Measurements from ENCODE around the gene SPDEF.

Gene SPDEF

DNA sequence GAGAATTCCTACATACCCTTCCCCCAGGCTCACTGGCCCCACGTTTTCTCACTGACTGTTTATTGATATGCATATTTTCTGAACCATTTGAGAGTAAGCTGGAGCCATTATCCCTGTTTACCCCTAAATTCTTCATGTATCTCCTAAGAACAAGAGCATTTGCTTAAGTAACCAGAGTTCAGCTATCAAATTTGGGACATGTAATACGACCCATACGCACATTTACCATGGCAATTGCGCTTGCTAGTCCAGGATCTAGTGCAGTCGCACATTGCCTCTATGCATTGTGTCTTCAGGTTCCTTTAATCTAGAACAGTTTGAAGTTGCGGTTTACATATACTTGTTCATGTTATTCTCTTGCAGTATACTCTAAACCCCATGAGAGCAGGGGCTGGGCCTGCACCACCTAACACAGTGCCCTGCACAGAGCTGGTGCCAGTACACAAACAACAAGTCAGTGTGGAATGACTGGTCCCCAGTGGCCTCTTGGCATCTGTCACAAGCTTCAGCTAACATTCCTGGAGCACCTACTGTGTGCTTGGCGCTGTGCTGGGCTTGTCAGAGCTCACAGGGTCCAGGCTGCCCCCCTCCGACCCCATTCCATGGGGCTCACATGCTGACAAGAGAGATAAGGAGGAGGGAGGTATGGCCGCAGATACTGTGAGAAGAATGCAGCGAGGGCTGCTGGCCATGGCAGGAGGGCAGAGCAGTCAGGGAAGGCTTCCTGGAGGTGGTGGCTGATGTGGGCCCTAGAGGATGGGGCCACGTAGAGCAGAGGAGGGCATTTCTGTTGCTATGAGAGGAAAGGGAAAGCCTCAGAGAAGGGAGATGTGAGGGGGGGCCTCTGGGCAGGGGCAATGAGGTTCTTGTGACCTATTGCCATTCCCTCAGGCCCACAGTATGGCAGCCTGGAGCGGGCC lies 28.1 kb downstream of the SPDEF start:
- no peak for DNase-seq (ENCODE audit: low read depth in 2 of 2)

DNA sequence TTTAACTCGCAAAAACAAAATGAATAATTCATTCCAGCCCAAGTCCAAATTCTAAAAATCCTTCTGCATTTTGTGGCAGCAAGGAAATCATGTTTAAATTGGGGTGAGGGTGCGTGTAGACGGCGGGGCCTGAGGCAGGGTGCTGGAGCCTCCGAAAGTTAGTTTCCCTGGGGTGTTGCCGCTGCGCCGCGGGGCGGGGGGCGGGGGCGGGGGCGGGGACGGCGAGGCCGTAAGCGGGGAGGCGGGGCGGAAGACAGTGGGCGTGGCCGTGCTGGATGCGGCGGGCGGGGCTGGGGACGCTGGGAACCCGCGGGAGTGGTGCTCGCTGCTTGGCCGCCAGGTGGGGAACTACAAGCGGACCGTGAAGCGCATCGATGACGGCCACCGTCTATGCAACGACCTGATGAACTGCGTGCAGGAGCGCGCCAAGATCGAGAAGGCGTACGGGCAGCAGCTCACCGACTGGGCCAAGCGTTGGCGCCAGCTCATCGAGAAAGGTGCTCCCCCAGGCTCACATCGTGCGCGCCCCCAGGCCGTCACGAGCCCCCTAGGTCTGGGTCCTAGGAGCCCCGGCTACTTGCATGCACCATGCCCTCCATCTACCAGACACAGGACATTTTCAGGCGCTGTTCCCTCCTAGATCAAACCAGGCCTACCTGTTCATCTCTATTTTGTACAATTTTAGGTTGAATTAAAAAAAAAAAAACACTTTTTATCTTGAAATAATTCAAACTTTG lies 29.0 kb downstream of the SPDEF start:
- DNase-seq (ENCODE audit: low read depth in 2 of 2): peak; percentile 94 to 96

DNA sequence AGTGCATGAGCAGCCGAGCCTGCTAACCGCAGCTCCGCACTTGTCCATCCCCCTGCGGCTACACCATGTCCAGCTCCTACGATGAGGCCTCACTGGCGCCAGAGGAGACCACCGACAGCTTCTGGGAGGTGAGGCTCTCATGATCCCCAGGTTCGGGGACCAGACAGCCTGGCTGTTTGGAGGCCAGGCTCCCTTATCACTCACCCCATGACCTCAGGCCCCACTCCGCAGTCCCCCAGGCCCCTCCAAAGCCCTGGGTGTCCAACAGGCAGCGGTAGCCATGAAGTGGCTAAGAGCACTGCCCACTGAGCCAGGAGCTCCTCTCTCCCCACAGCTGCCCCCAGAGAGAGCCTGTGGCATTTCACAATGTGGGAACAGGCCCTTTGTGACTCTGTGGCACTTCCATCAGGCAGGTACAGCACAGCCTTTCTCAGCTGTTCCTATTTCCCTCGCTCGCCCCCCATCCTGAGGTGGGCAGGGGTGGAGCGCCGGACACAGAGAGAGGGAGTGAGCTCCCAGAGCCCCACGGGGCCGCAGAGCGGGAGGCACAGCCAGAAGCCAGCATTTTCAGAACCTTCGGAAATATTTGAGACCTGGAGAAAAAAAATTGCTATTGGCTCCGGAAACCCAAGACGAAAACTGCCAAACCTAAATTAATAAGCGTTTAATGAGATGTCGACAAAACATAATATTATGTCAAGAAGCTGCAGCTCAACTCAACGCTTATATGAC lies 29.7 kb downstream of the SPDEF start:
- DNase-seq (ENCODE audit: low read depth in 2 of 2): no peak

DNA sequence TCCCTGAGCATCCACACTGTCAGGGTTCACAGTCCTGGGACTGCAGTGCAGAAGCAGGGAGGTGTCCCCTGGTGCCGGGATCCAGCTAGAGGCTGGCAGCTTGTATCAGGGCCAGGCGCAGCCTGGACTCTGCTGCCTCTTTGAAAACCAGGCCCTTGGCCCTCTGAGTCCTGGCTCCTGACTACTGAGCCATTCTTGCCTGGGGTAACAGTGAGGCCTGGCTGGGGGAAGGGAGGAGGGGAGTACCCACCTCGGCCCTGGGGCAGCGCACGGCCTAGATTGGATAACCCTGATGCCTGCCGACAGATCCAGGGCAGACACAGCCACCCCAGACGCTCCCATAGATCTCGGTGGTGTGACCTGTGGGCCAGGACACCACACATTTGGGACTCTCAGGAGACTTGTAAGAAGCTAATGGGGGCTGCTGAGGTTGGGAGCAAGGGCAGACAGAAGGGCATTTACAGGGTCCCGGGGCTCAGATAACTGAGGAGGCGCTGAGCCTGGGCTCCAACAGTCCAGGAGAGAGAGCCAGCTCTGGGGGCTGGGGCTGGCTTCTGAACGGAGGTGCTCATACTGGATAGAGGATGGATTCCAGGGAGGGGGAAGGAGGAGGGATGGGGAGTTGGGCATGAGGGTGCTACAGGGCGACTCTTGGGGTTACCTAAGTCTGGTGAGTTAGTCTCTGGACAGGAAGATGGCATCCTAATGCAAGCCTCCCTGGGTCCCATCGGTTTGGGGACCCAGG lies 30.5 kb downstream of the SPDEF start:
- DNase-seq (ENCODE audit: low read depth in 2 of 2): no peak

DNA sequence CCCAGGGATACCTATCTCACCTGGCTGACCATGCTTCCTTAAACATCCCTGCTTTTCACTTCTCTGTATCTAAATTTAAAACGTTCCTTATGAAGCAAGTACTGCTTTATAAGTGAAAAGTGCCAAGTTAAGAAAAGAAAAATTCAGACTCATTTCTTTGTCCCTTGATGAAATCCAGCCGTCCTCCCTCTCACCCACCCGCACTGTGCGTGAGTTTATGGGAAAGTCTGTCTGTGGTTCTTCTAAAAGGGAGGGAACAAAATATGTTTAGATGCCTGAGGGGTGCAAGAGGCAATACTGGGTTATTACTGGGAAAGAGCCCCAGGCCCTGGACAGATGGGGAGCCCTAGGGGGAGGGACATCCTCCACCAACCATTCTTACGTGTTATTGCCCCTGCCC lies 31.2 kb downstream of the SPDEF start:
- DNase-seq (ENCODE audit: low read depth in 2 of 2): no peak

DNA sequence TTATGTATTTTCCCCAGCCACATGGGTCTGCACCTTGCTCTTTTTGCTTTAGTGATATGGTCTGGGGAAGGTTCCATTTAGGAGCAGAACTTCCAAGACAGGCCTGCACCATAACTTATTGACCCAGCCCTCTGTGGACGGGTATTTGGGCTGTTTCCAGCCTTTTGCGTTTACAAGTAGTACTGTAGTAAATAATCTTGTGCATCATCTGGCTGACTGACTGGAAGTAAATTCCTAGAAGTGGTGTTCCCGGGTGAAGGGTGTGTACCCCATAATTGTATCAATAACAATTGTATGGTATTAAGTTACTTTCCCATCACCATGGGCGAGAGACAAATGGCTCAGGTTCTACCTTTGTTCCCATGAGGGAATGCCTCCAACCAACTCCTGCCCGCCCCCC lies 31.6 kb downstream of the SPDEF start:
- DNase-seq (ENCODE audit: low read depth in 2 of 2): no peak

DNA sequence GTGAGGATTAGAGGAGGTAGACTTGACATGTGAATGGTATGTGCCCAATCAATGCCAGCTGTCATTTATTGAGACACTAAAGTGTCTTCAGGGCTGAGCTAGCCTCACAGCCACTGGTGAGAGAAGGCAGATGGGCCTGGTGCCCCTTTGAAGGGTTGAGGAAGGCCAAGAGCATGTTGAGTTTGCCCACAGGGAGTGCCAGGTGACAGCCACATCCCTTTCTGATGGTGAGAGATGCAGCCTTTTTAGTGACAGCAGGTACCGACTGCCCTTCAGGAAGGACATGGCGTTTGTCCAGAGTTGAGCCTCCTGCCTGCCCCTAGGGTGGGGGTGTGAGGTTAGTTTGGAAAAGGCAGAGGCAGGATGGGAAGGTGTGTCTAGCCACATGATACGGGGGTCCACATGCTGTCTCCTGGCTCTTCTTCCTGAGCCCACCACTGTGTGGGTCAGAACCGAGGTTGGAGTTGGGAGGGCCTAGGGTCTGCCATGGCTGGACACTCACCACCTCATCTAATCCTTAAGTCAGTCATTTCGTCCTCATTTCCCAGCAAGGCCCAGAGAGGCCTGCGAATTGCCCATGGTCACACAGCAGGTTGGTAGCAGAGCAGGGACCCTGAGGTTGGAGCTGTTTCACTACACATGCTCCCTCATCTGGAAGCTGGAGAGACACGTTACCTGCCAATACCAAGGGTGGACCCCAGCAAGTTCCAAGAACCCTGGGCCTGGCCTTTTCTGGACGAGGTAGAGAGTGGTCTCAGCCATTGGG lies 32.5 kb downstream of the SPDEF start:
- no peak for DNase-seq (ENCODE audit: low read depth in 2 of 2)

DNA sequence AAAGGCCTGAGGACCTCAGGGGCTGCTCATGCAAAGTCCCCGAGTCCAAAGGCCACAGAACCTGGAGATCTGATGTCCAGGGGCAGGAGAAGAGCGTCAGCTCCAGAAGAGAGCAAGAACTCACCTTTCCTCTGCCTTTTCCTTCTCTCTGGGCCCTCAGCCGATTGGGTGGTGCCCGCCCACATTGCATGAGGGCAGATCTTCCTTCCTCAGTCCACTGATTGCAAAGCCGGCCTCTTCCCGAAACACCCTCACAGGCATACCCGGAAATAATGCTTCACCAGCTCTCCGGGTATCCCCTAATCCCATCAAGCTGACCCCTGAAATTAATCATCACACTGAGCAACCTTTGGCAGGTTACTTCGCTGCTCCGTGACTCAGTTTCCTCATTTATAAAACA lies 33.4 kb downstream of the SPDEF start:
- DNase-seq (ENCODE audit: low read depth in 2 of 2): no peak

DNA sequence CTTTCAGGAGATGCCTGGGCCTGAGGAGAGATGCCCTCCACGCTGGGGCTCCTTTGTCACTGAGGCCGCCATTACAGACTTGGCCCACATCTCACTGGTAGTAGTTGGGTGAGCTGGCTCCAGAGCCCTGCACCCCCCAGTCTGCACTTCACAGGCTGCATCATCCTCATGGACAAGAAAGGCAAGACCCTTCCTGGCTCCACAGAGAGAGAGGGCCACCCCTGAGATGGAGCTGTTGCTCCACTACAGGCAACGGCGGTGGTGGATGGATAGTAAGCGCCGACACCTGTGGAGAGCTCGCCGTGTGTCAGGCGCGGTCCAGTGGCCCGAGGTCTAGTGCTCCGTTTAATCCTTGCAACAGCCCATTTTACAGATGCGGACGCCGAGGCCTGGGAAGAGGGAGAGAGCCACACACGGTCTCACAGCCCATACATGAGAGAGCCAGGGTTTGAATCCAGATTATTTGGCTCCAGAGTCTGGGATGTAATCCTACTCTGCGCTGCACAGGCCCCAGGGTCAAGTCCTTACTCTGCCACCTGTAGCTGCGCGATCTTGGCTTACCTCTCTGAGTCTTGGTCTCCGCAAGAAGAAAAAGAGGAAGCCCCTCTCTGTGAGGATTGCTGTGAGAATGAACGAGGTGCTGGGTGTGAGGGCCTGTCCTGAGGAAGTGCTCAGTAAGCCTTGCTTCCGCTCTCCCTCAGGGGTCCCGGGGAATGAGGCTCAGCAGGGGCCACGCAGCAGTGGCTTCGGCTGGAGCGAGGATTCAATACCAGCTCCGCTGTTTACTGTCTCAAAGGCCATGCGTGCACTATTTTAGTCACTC lies 34.5 kb downstream of the SPDEF start:
- DNase-seq (ENCODE audit: low read depth in 2 of 2): no peak

DNA sequence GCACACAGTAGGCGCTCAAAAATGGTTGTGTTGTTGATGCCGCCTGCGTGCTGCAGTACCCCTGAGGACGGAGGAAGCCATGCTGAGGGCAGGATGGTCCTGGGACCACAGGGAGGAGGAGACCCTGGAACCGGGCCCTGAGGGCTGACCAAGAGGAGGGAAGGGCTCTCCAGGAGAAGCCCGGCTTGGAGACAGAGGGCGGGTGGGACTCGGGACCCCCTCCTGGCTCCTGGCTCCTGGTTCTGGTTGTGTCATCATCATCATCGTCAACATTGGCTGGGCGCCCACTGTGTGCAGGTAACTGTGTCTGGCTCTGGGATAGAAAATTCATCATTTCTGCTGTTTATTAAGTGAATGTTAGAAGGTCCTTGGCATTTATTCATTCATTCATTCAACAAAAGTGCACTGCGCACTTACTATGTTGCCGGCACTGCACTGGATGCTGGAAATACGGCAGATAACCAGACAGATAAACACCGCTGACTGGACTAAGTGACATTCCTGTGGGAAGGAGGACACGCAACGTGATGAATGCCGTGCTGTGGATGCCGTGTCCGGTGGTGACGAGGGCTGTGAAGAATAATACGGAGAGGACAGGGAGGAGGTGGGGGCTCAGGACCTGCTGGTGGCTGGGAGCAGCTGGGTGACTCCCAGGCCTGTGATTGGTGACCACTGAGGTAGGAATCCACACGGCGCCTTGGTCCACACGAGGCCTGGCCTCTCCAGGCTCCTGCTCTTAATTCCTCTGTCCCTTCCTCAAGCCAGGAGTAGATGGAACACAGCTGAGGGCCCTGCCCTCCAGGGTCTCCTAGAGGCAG lies 35.3 kb downstream of the SPDEF start:
- no peak for DNase-seq (ENCODE audit: low read depth in 2 of 2)

DNA sequence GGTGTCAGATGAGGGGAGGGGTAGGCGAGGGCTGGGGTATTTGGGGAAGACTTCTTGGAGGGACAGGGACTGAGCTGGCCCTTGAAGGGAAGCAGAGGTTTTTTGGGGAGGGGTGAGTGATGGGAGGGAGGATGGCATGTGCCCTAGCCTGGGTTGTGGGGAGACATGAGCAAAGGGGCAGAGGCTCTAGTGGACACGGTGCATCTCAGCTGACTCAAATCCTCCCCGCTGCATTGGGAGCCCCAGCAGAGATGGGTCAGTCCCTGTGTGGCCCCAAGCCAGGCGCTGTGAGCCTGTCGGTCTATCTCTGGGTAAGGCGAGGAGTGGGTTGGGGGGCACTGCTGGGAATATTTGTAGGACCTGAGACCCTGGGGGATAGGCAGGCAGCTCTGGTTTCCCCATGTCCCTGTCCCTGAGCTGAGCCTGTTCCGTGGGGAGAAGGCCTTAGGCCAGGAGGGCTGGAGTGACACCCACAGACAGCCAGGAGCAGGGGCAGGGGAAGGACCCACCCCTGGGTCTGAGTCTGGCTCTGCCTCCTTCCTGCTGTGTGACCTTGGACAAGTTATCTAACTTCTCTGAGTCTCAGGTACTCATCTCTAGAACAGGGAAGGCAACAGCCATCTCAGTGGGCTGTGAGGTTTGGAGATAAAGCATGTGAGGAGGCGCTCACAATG lies 36.0 kb downstream of the SPDEF start:
- no peak for DNase-seq (ENCODE audit: low read depth in 2 of 2)

DNA sequence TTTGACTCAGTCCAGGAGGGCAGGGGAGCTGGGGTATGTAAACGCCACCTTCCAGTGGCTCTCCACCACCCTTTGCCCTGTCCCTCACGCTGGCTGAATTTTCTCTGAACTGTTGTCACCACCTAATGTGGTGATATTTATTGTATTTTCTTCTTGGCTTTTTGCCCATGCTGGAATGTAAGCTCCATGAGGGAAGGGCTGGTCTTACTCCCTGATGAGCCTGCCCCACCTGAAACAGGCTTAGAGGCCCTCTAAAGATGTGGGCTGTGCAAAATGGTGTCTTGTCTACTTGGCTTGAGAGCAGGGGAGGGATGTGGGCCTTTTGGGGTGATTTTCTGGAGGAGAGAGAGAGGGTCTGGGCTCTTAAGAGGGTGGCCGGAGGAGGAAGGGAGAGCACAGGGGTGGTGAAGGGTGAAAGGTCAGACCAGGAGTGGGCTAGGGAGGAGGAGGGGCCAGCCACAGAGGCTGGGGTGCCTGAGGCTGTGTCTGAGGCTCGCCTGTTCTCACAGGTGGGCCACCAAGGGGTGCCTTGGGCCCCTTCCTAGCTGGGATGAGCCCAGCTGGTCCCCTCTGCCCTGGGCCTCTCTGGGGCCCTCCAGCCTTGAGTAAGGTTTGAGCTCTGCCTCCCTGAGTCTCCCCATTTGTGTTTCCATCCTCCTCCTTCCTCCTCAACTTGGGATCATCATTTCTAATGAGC lies 37.3 kb downstream of the SPDEF start:
- no peak for DNase-seq (ENCODE audit: low read depth in 2 of 2)

DNA sequence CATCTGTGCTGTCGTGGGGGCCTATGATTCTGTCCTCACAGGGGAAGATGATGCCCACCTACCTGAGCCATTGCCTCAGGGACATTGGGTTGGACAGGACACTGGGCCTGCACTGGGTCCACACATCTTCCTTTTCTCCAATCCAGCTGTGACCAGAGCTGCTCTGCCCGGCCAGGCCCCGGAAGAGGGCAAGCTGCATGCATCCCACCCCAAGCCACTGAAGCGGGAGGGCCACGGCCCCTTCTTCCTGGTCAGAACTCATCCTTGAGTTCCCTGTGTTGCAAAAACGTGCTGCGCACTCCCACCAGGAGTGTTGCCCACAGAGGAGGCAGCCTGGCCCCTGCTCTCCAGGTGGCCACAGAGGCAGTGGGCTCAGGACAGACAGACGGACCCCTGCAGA lies 38.2 kb downstream of the SPDEF start:
- DNase-seq (ENCODE audit: low read depth in 2 of 2): no peak

DNA sequence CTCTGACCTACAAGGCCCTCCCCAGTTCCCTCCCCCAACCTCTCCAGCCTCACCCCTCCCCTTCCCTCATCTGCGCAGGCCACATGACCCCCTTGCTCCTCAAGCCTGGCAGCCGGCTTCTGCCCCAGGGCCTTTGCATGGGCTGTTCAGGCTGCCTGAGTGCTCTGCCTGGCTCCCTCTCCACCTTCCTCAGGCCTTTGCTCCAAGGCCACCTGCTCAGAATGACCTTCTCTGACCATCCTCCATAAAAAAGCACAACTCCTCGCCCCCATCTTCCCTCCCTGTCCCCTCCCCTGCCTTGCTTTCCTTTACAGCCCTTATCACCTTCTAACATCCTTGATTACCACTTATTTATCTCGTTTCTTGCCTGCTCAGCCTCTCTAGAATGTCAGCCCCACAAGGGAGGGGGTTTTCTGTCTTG lies 38.7 kb downstream of the SPDEF start:
- DNase-seq (ENCODE audit: low read depth in 2 of 2): no peak

DNA sequence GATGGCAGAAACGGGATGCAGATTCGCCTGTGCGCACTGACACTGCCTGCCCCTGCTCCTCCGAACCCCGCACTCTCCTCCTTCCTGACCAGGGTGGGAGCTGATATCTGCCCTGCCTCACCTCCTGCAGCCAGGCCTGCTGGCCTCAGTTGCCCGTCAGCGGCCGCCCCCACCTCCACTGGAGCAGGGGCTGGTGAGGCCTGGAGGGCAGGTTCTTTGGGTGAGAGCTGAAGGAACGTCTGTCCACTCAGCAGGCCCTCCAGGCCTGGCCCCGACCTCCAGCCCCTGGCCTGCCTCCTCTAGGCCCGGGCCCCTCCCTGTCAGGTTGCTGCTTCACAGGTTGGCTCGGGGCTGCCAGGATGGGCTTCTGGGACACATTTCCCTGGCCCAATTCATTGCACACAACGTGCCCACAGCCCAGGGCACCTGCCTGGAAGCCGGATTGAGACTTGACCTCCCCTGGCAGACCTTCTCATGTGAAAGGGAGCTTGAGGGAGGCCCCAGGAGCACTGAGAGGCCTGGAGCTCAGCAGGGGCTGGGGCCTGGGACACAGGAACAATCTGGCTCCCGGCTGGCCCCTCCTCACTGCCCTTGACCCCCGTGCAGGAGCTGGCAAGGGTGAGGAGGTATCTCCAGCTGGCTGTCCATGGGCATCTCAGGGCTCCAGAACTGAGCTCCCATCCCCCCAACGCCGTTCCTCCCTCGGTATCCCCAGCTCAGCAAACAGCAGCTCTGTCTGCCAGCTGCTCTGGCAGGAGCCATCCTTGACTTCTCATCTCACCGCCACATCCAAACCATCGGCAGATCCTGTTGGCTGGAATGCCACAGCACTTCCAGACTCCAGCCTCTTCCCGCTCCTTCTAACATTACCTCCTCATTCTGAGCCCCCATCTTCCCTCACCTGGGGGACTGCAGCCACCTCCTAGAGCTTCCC lies 39.5 kb downstream of the SPDEF start:
- DNase-seq (ENCODE audit: low read depth in 2 of 2): no peak

DNA sequence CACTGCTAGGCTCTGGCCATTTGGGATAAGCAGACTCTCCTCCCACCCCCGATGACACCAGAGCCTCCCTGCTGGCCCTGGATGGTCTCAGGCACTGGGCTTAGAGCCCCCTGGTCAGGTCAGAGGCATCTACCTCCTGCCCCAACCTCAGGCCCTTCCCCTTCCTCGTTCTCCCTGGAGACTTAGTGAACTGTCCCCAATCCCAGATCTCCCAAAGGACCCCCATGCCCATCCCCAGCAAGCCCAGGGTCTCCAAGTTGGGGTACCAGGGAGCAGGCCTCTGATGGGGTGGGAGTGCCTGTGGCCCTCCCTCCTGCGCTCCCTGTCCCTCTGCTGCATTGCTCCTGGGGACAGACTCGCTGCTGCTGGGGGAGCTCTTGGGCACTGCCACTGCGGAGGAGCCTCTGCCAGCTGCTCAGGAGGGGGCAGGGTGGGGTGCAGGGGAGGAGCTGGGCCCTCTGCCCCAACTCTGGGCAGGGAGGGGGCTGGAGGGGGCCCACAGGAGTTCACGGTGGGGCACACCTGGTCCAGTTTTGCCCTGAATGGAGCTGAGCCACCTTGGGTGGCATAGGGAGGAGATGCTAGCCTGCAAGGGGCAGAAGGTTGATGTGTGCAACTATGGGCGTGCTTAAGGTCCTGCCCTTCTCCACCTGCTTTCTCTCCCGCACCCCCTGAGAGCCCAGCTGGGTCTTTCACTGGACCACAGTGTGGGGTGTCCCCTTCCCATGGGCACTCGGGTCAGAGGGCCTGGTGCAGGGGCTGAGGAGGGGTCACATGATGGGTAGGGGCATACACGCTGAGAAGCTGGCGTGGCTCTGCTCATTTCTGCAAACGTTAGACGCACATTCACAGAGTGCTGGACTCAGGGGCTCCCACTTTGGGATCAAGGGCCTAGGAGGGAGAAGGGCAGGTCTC lies 40.4 kb downstream of the SPDEF start:
- no peak for DNase-seq (ENCODE audit: low read depth in 2 of 2)
